ENCODE results near the gene TSPAN15.

Gene TSPAN15

GRCh38 chr10:69403519-69403918, 47.7 kb upstream of the TSPAN15 start:
- Histone ChIP-seq H3K27ac (ENCODE audit: low read length) (no peak overlapping the region), H3K36me3 (ENCODE audit: insufficient read depth, low read length) (peaks cover 36% of the 10 kb centered on the region), H3K9me3 (ENCODE audit: insufficient read depth, low read length, severe bottlenecking) (no peaks in the 10 kb centered on the region), H2AFZ (ENCODE audit: low read depth, low read length) (no peak overlapping the region), H3K79me2 (ENCODE audit: insufficient read depth, low read length) (no peaks in the 10 kb centered on the region), H3K9ac (ENCODE audit: low read depth, low read length) (no peak overlapping the region), H3K27me3 (ENCODE audit: insufficient read depth, low read length, poor library complexity) (no peaks in the 10 kb centered on the region), H3K4me3 (ENCODE audit: low read depth in 1 of 2, low read length in 2 of 2) (no peak overlapping the region), H3K4me2 (ENCODE audit: insufficient read depth, low read length) (no peak overlapping the region), H3K4me1 (ENCODE audit: insufficient read depth, low read length) (no peaks in the 10 kb centered on the region), H4K20me1 (ENCODE audit: insufficient read depth, low read length) (peaks cover 3% of the 10 kb centered on the region; the same call in 1 of the 2 replicates)
- ATAC-seq (ENCODE audit: insufficient read depth, low read depth), result no peak
- DNase-seq, result no peak
- TF ChIP-seq CTCF (IDR thresholded peaks at IDR 0.05; ENCODE audit: borderline replicate concordance, extremely low read depth, low read length, poor library complexity, severe bottlenecking) (no peak), EZH2 (IDR thresholded peaks at IDR 0.05; ENCODE audit: borderline replicate concordance, low read depth, low read length, severe bottlenecking) (no peak)

GRCh38 chr10:69404786-69405185, 46.5 kb upstream of the TSPAN15 start:
- no peak for ATAC-seq (ENCODE audit: insufficient read depth, low read depth)
- DNase-seq, result no peak
- H2AFZ ChIP-seq (ENCODE audit: low read depth, low read length), result no peak overlapping the region

GRCh38 chr10:69405221-69405620, 46.0 kb upstream of the TSPAN15 start:
- Histone ChIP-seq H4K20me1 (ENCODE audit: insufficient read depth, low read length) (peaks cover 3% of the 10 kb centered on the region; the same call in 1 of the 2 replicates), H2AFZ (ENCODE audit: low read depth, low read length) (no peak overlapping the region), H3K9ac (ENCODE audit: low read depth, low read length) (no peak overlapping the region), H3K4me3 (ENCODE audit: low read depth in 1 of 2, low read length in 2 of 2) (no peak overlapping the region), H3K36me3 (ENCODE audit: insufficient read depth, low read length) (peaks cover 21% of the 10 kb centered on the region), H3K27me3 (ENCODE audit: insufficient read depth, low read length, poor library complexity) (no peaks in the 10 kb centered on the region), H3K79me2 (ENCODE audit: insufficient read depth, low read length) (no peaks in the 10 kb centered on the region), H3K4me2 (ENCODE audit: insufficient read depth, low read length) (no peak overlapping the region), H3K27ac (ENCODE audit: low read length) (no peak overlapping the region), H3K4me1 (ENCODE audit: insufficient read depth, low read length) (no peaks in the 10 kb centered on the region), H3K9me3 (ENCODE audit: insufficient read depth, low read length, severe bottlenecking) (no peaks in the 10 kb centered on the region)
- DNase-seq, result no peak
- TF ChIP-seq CTCF (IDR thresholded peaks at IDR 0.05; ENCODE audit: borderline replicate concordance, extremely low read depth, low read length, poor library complexity, severe bottlenecking) (no peak), EZH2 (IDR thresholded peaks at IDR 0.05; ENCODE audit: borderline replicate concordance, low read depth, low read length, severe bottlenecking) (no peak)
- ATAC-seq (ENCODE audit: insufficient read depth, low read depth), result no peak

More at GRCh38 chr10:69404786-69405185, 46.5 kb upstream of the TSPAN15 start:
- no peak overlapping the region for H3K4me2 ChIP-seq (ENCODE audit: insufficient read depth, low read length)
- peaks cover 3% of the 10 kb centered on the region; the same call in 1 of the 2 replicates for H4K20me1 ChIP-seq (ENCODE audit: insufficient read depth, low read length)
- H3K27ac ChIP-seq (ENCODE audit: low read length), result no peak overlapping the region
- no peak overlapping the region for H3K9ac ChIP-seq (ENCODE audit: low read depth, low read length)
- no peaks in the 10 kb centered on the region for H3K27me3 ChIP-seq (ENCODE audit: insufficient read depth, low read length, poor library complexity)
- no peak overlapping the region for H3K4me3 ChIP-seq (ENCODE audit: low read depth in 1 of 2, low read length in 2 of 2)
- no peaks in the 10 kb centered on the region for H3K9me3 ChIP-seq (ENCODE audit: insufficient read depth, low read length, severe bottlenecking)
- H3K36me3 ChIP-seq (ENCODE audit: insufficient read depth, low read length), result peaks cover 25% of the 10 kb centered on the region
- no peak for TF ChIP-seq EZH2 (IDR thresholded peaks at IDR 0.05; ENCODE audit: borderline replicate concordance, low read depth, low read length, severe bottlenecking)
- no peak for TF ChIP-seq CTCF (IDR thresholded peaks at IDR 0.05; ENCODE audit: borderline replicate concordance, extremely low read depth, low read length, poor library complexity, severe bottlenecking)
- H3K79me2 ChIP-seq (ENCODE audit: insufficient read depth, low read length), result no peaks in the 10 kb centered on the region
- no peaks in the 10 kb centered on the region for H3K4me1 ChIP-seq (ENCODE audit: insufficient read depth, low read length)

All from DND-41 (cell line).